GM23248 (cell line): ENCODE measurements around the gene RAB25. TPM values are rescaled to one million over a fixed set of nuclear protein-coding genes. Genes with fewer than 3 reads are reported as not detected.

ENCODE experiments used
- DNase-seq: peaks from one replicate; pipeline ENCODE4 v3.0.0-alpha.2; 2015
- H2AFZ ChIP-seq: fragments of 200-600 bp; sonication (generic); 2 replicates; pipeline ENCODE4 v1.6.1; 2016; ENCODE audit warnings: antibody characterized with exemption
- H3F3A ChIP-seq: fragments of 200-600 bp; sonication (generic); 2 replicates; pipeline ENCODE4 v1.6.1; 2016; ENCODE audit warnings: mild to moderate bottlenecking, antibody characterized with exemption, mixed run types; ENCODE audit not compliant: insufficient read depth
- H3K27ac ChIP-seq: fragments of 200-600 bp; sonication (generic); 2 replicates; pipeline ENCODE4 v1.5.1; 2016; ENCODE audit warnings: mild to moderate bottlenecking
- H3K27me3 ChIP-seq: fragments of 200-600 bp; sonication (generic); replicated peaks from 2 replicates; pipeline ENCODE4 v1.6.1; 2016; ENCODE audit warnings: mild to moderate bottlenecking; ENCODE audit not compliant: insufficient read depth
- H3K36me3 ChIP-seq: fragments of 200-600 bp; sonication (generic); 2 replicates; pipeline ENCODE4 v1.6.1; 2016; ENCODE audit warnings: low read depth, mild to moderate bottlenecking
- H3K4me1 ChIP-seq: fragments of 200-600 bp; sonication (generic); 2 replicates; pipeline ENCODE4 v1.6.1; 2016; ENCODE audit warnings: mild to moderate bottlenecking; ENCODE audit not compliant: insufficient read depth
- H3K4me2 ChIP-seq: fragments of 200-600 bp; sonication (generic); one replicate; pipeline ENCODE4 v1.6.1; 2016; ENCODE audit warnings: mild to moderate bottlenecking; ENCODE audit not compliant: unreplicated experiment
- H3K4me3 ChIP-seq: fragments of 200-600 bp; sonication (generic); 2 replicates; pipeline ENCODE4 v1.5.1; 2016; ENCODE audit warnings: mild to moderate bottlenecking
- H3K79me2 ChIP-seq: fragments of 200-600 bp; sonication (generic); 2 replicates; pipeline ENCODE4 v1.6.1; 2016; ENCODE audit warnings: mild to moderate bottlenecking; ENCODE audit not compliant: insufficient read depth
- H3K9ac ChIP-seq: fragments of 200-600 bp; sonication (generic); 2 replicates; pipeline ENCODE4 v1.6.1; 2016; ENCODE audit warnings: mild to moderate bottlenecking
- H3K9me2 ChIP-seq: fragments of 200-600 bp; sonication (generic); 2 replicates; pipeline ENCODE4 v1.6.1; 2016; ENCODE audit warnings: mixed run types, mild to moderate bottlenecking, moderate library complexity; ENCODE audit not compliant: insufficient read depth
- H3K9me3 ChIP-seq: fragments of 200-600 bp; sonication (generic); one replicate; pipeline ENCODE4 v1.6.1; 2017; ENCODE audit warnings: low read depth
- H4K20me1 ChIP-seq: fragments of 200-600 bp; sonication (generic); 2 replicates; pipeline ENCODE4 v1.6.0; 2016; ENCODE audit not compliant: insufficient read depth
- EZH2 ChIP-seq: fragments of 200-600 bp; sonication (generic); IDR thresholded peaks from 2 replicates; pipeline ENCODE4 v1.6.1; 2018; ENCODE audit warnings: antibody characterized with exemption, mild to moderate bottlenecking; ENCODE audit not compliant: insufficient read depth, poor library complexity, severe bottlenecking
- EZH2phosphoT487 ChIP-seq: fragments of 200-600 bp; sonication (generic); IDR thresholded peaks from 2 replicates; pipeline ENCODE4 v1.6.1; 2018; ENCODE audit warnings: antibody characterized with exemption, moderate library complexity, mild to moderate bottlenecking, low read depth; ENCODE audit not compliant: insufficient read depth
- WGBS, 2 experiments: methylation state at CpG; one replicate each; pipeline ENCODE4 v1.1.6; 2015 to 2017; ENCODE audit warnings: low lambda C conversion rate in 2 of 2, low coverage in 1 of 2; ENCODE audit errors: missing lambda C conversion rate in 2 of 2; 5-methylcytosine and 5-hydroxymethylcytosine counted together
- in situ Hi-C: fragments of 300-500 bp; cut with MboI; formaldehyde crosslinking; loops from 2 replicates; pipeline ENCODE4 v1.15.0; 2020
- polyA plus RNA-seq: library from polyadenylated mRNA; unstranded; fragments of >200 nt; fragmentation: Nextera tagmentation; extraction: Ambion mirVana; gene quantifications from 2 replicates; pipeline ENCODE4 v1.2.1, GENCODE V29; 2016
- total RNA-seq: library from RNA; depleted of rRNA; stranded (reverse); fragments of >200 nt; shearing (Covaris generic); gene quantifications from 2 replicates; pipeline ENCODE4 v1.2.3, GENCODE V29; 2014

Gene RAB25
- total and polyA plus RNA-seq, 2 experiments from 2014 or later: not detected

- Histone ChIP-seq H3F3A (peaks cover 11% of the 10 kb centered on the region; the same call in 1 of the 2 replicates), H3K4me1 (peaks cover 11% of the 10 kb centered on the region), H3K36me3 (no peaks in the 10 kb centered on the region), H4K20me1 (no peaks in the 10 kb centered on the region), H3K27me3 (no peaks in the 10 kb centered on the region), H2AFZ (no peak overlapping the region), H3K4me2 (no peak overlapping the region), H3K9ac (no peak overlapping the region), H3K79me2 (no peaks in the 10 kb centered on the region), H3K4me3 (no peak overlapping the region), H3K27ac (no peak overlapping the region), H3K9me3 (no peaks in the 10 kb centered on the region), H3K9me2 (no peaks in the 10 kb centered on the region)
- DNase-seq: no peak
- in situ Hi-C loops: no loop called here
- WGBS, 2 experiments: 98% methylated on average over 4 of the region's 4 CpGs
- no peak for TF ChIP-seq EZH2phosphoT487
- TF ChIP-seq EZH2: no peak
Measured at GRCh38 chr1:156045076-156045475, 15.9 kb upstream of the RAB25 start.

DNA sequence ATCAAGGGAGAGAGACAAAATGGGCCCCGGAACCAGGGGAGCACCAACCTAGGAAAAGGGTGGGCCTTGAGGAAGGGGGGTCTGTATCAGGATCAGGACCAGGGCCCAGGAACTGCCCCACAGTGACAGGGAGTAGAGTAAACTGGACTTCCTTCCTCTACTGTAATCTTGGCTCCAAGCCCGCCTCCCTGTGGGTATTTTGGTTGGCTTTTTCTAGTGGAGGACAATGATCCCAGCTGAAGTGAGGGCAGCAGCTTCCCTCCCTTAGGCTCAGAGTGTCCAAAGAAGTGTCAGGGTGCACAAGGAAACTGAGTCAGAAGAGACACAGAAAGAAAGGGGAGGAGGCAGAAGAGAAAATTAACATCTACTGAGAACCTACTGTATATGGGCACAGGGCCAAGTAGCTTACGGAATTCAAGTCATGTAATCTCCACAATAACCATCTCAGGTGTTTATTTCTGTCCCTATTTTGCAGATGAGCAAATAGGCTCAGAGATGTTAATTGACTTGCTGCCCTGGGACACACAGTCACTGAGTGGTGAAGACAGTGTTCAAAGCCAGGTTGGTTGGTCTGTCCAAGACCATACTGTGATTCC, 12.2 kb upstream of the RAB25 start:
- Histone ChIP-seq H3K27ac (no peak overlapping the region), H3K9ac (no peak overlapping the region), H3K27me3 (no peaks in the 10 kb centered on the region), H3K36me3 (no peaks in the 10 kb centered on the region), H3K9me3 (no peaks in the 10 kb centered on the region), H3K9me2 (no peaks in the 10 kb centered on the region), H3K4me3 (no peak overlapping the region), H2AFZ (no peak overlapping the region), H3K4me2 (no peak overlapping the region), H3K79me2 (peaks cover 10% of the 10 kb centered on the region), H3K4me1 (no peaks in the 10 kb centered on the region), H3F3A (no peaks in the 10 kb centered on the region), H4K20me1 (no peaks in the 10 kb centered on the region)
- in situ Hi-C loops: no loop called here
- WGBS, 2 experiments: 94 to 97% methylated on average over 3 of the region's 3 CpGs
- no peak for DNase-seq
- TF ChIP-seq EZH2phosphoT487 (no peak), EZH2 (no peak)

DNA sequence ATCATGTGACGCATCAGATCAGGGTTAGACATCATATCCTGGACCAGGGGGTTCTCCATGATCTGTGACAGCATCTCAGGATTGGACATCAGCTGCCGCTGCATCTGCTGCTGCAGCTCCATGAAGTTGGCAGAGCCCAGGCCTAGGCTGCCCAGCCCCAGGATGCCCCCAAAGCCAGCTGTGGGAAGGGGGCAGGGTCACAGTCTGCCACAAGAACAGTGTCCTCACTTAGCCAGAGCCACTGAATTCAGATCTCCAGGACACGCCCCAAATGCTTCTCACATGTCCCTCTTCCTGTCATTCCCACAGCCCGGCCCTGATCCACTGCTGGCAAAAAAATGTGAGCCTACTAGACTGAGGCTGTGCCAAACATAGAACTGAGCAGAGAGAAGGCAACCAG, 10.6 kb upstream of the RAB25 start:
- Histone ChIP-seq H3K9me2 (no peaks in the 10 kb centered on the region), H3K4me2 (no peak overlapping the region), H3F3A (peaks cover 4% of the 10 kb centered on the region; the same call in 1 of the 2 replicates), H3K27ac (no peak overlapping the region), H2AFZ (no peak overlapping the region), H3K36me3 (no peaks in the 10 kb centered on the region), H4K20me1 (no peaks in the 10 kb centered on the region), H3K4me3 (no peak overlapping the region), H3K9me3 (no peaks in the 10 kb centered on the region), H3K4me1 (no peaks in the 10 kb centered on the region), H3K79me2 (peaks cover 16% of the 10 kb centered on the region), H3K27me3 (no peaks in the 10 kb centered on the region), H3K9ac (no peak overlapping the region)
- TF ChIP-seq EZH2: no peak
- peak; percentile 15 for DNase-seq
- in situ Hi-C loops: no loop called here
- WGBS, 2 experiments: 62 to 67% methylated on average over 4 of the region's 4 CpGs

GRCh38 chr1:156051011-156051725, 9.8 kb upstream of the RAB25 start:
- Histone ChIP-seq H3F3A (peaks cover 4% of the 10 kb centered on the region; the same call in 1 of the 2 replicates), H4K20me1 (no peaks in the 10 kb centered on the region), H3K27me3 (no peaks in the 10 kb centered on the region), H3K9me2 (no peaks in the 10 kb centered on the region), H3K4me3 (no peak overlapping the region), H3K79me2 (peaks cover 24% of the 10 kb centered on the region), H3K36me3 (no peaks in the 10 kb centered on the region), H2AFZ (no peak overlapping the region), H3K9me3 (no peaks in the 10 kb centered on the region), H3K4me1 (peaks cover 8% of the 10 kb centered on the region), H3K4me2 (no peak overlapping the region), H3K9ac (no peak overlapping the region), H3K27ac (no peak overlapping the region)
- WGBS, 2 experiments: 88 to 92% methylated on average over 4 to 7 of the region's 7 CpGs
- TF ChIP-seq EZH2phosphoT487: no peak
- TF ChIP-seq EZH2: no peak
- in situ Hi-C loops: no loop called here
- no peak for DNase-seq
